Colonic mucosa (tissue), 4 donors: ENCODE data around the gene NOD1. TPM values are rescaled to one million over a fixed set of nuclear protein-coding genes. Genes with fewer than 3 reads are reported as not detected.
"Not testable (repeated sequence)": the region's sequence is repeated elsewhere in the genome, so short reads cannot be mapped to it uniquely, and the experiment has no call there.

ENCODE experiments used
- DNase-seq: peaks from one replicate; pipeline ENCODE4 v3.0.0-alpha.2; 2020
- H3K27ac ChIP-seq: fragments of 200-600 bp; one replicate; pipeline ENCODE4 v1.8.0; 2021
- H3K27me3 ChIP-seq: fragments of 200-600 bp; one replicate; pipeline ENCODE4 v1.8.0; 2021
- H3K36me3 ChIP-seq: fragments of 200-600 bp; one replicate; pipeline ENCODE4 v1.8.0; 2021
- H3K4me1 ChIP-seq: fragments of 200-600 bp; one replicate; pipeline ENCODE4 v1.8.0; 2021; ENCODE audit warnings: mild to moderate bottlenecking
- H3K4me3 ChIP-seq: fragments of 200-600 bp; one replicate; pipeline ENCODE4 v1.8.0; 2021
- H3K9ac ChIP-seq, 2 donors: one replicate each; pipeline ENCODE4 v1.7.0; 2013; ENCODE audit warnings: control low read depth in 2 of 2, low read depth in 2 of 2, low read length in 2 of 2
- H3K9me3 ChIP-seq: fragments of 200-600 bp; one replicate; pipeline ENCODE4 v1.8.0; 2021
- intact Hi-C: fragments of 100-400 bp; cut with DNase I; formaldehyde crosslinking; loops from one replicate; pipeline ENCODE4 v1.14.1; 2022
- total RNA-seq, 2 donors: library from RNA; stranded (reverse); fragmentation: NEBNext Ultra II Directional in 1 of 2; extraction: Animal tissue kit (Norgen Biotek cat#: 25700) in 1 of 2; gene quantifications; one replicate each; pipeline ENCODE4 v1.2.1, GENCODE V29; 2021
- TF ChIP-seq, protein P1 (sequence below): fragments of 200-600 bp; IDR thresholded peaks from one replicate; pipeline ENCODE4 v1.8.0; 2022; ENCODE audit warnings: antibody characterized with exemption, mild to moderate bottlenecking
- donor health status: healthy.
- donor health status: DM: no; HTN: no; CAD: no.
- donor health status: DM: no; HTN: no; CAD: no.

The NOD1 gene
- total RNA-seq, 2 donors from 2014 or later, result 9.5 to 14.0 TPM

DNA sequence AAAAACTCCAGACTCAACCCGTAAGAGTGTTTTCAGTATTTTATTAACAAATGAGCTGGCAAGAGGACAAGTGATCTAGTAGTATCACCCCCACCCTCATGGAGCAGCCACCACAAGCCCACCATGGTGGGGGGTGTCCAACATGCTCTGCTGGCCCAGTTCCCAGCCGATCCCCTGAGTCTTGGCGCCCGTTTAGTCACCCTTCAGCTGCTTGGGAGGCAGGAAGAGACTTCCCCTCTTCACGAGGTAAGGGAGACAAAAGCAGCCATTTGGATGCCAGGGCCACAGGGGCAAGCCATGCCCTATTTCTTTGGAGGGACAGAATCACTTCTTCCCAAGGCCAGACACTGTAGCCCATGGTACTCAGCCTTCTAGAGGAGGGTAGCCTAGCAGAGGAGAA is 54.1 kb downstream of the NOD1 start:
- intact Hi-C loops, result no loop called here
- TF ChIP-seq, protein P1, sequence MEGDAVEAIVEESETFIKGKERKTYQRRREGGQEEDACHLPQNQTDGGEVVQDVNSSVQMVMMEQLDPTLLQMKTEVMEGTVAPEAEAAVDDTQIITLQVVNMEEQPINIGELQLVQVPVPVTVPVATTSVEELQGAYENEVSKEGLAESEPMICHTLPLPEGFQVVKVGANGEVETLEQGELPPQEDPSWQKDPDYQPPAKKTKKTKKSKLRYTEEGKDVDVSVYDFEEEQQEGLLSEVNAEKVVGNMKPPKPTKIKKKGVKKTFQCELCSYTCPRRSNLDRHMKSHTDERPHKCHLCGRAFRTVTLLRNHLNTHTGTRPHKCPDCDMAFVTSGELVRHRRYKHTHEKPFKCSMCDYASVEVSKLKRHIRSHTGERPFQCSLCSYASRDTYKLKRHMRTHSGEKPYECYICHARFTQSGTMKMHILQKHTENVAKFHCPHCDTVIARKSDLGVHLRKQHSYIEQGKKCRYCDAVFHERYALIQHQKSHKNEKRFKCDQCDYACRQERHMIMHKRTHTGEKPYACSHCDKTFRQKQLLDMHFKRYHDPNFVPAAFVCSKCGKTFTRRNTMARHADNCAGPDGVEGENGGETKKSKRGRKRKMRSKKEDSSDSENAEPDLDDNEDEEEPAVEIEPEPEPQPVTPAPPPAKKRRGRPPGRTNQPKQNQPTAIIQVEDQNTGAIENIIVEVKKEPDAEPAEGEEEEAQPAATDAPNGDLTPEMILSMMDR, result no peak
- DNase-seq, result no peak
- Histone ChIP-seq H3K9ac (no peak overlapping the region), H3K27me3 (no peaks in the 10 kb centered on the region), H3K9me3 (no peaks in the 10 kb centered on the region), H3K4me3 (no peak overlapping the region), H3K27ac (no peak overlapping the region), H3K4me1 (peaks cover 7% of the 10 kb centered on the region), H3K36me3 (peaks cover 4% of the 10 kb centered on the region)

DNA sequence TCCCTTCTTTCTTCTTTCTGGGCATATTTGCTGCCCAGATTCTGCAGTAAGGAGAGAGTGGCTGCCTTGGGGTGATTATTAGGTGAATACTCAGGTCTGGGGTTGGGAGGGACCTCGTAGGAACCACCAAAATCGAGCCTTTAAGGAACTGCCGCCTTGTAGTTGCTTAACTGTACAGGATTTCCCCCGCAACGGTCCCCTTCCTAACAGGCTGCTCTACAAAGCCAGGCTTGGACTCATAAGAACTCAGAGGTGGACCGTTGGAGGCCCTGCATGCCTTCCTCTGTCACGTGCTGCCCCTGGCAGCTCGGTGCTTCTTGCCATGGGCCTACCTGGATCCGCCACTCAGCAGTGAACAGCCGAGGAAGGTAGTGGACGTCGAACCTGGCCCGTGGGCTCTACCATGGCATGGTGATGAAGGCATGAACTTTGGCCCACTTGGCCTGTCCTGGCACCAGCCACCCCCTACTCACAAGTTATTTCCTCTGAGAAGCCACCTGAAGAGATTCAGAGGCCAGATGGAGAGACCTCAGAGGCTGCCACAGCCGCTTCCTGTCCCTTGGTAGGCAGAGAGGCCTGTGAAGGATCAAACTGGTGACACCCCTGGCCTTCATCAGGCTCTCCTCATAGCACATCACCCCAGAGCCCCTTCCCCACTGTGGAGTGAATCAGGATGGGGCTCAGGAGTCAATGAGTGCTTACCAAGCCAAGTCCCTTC is 54.6 kb downstream of the NOD1 start:
- Histone ChIP-seq H3K36me3 (peaks cover 4% of the 10 kb centered on the region), H3K9ac (no peak overlapping the region)

DNA sequence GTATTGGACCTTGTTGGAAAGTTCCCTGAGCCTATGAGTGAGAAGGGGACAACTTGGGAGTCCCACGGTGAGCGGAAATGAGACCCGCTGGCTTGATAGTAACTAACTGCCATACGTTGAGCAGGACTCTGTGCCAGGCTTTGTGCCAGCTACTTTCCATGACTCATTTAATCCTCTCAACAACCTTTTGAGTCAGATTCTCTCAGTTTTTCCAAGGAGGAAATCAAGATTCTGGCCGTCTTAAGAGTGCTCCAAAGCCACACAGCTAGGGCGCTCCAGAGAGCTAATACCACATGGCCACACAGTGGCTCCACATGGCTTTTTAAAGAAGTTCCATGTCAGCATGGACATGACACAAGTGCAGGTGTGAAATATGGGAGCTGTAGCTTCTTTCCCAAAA is 55.7 kb downstream of the NOD1 start:
- Histone ChIP-seq H3K9ac (no peak overlapping the region), H3K27me3 (no peaks in the 10 kb centered on the region), H3K27ac (no peak overlapping the region), H3K4me3 (no peak overlapping the region), H3K36me3 (peaks cover 4% of the 10 kb centered on the region), H3K9me3 (no peaks in the 10 kb centered on the region), H3K4me1 (no peaks in the 10 kb centered on the region)
- DNase-seq, result no peak
- TF ChIP-seq, protein P1, result no peak
- intact Hi-C loops, result no loop called here

More for the DNA sequence above, 54.6 kb downstream of the NOD1 start:
- Histone ChIP-seq H3K27me3 (no peaks in the 10 kb centered on the region), H3K9me3 (no peaks in the 10 kb centered on the region), H3K27ac (no peak overlapping the region), H3K4me1 (peaks cover 2% of the 10 kb centered on the region), H3K4me3 (no peak overlapping the region)
- DNase-seq, result no peak
- TF ChIP-seq, protein P1, result no peak
- intact Hi-C loops, result no loop called here

DNA sequence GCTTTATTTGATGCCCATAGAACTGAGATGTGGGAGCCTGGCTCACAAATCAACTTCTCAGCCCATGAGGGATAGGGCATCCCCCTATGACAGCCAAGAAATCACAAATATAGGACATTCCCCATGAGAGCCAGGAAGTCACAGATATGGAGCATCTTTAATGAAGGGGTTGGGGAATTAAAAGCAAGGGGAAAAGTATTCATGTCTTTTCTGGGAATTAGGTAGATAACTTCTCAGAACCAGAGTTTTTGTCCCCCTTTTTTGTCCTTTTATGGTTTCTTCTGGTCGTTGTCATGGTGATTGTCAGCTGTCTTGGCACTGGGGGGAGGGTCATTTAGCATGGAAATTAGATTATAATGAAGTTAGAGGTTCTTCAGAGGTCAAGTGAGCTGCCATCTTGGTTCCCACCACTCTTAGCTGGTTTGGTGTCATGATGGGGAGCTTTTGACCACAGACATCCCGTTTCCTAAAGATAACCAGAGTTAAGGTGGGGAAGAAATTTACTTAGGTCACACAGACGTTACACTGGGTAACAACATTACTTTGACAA is 56.9 kb downstream of the NOD1 start:
- TF ChIP-seq, protein P1, result no peak
- H3K9me3 ChIP-seq, result no peaks in the 10 kb centered on the region
- H3K4me1 ChIP-seq, result no peaks in the 10 kb centered on the region
- peaks cover 4% of the 10 kb centered on the region for H3K36me3 ChIP-seq
- H3K27ac ChIP-seq, result no peak overlapping the region
- H3K9ac ChIP-seq, result no peak overlapping the region
- intact Hi-C loops, result no loop called here
- H3K27me3 ChIP-seq, result no peaks in the 10 kb centered on the region
- no peak overlapping the region for H3K4me3 ChIP-seq
- DNase-seq, result no peak

DNA sequence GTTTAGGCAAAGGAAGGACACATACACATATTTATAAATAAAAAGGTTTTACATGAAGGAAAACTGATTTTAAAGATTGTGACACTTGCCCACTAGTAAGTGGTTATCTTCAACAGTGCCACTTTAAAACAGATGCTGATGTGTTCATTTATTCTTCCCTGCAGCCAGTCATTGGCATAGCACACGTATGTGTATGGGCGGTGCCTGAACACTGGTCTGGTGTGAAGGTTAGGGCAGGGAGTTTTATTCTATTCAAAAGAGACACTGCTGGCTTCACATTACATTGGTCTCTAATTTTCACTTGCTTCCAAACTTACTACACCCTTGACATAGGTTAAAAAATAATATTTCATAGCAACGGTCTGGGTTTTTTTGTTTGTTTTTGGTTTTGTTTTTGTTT is 57.9 kb downstream of the NOD1 start:
- Histone ChIP-seq H3K27me3 (no peaks in the 10 kb centered on the region), H3K27ac (no peak overlapping the region), H3K4me3 (no peak overlapping the region), H3K9me3 (no peaks in the 10 kb centered on the region), H3K9ac (no peak overlapping the region), H3K36me3 (peaks cover 4% of the 10 kb centered on the region), H3K4me1 (no peaks in the 10 kb centered on the region)
- TF ChIP-seq, protein P1, result no peak
- no peak for DNase-seq
- intact Hi-C loops, result no loop called here

DNA sequence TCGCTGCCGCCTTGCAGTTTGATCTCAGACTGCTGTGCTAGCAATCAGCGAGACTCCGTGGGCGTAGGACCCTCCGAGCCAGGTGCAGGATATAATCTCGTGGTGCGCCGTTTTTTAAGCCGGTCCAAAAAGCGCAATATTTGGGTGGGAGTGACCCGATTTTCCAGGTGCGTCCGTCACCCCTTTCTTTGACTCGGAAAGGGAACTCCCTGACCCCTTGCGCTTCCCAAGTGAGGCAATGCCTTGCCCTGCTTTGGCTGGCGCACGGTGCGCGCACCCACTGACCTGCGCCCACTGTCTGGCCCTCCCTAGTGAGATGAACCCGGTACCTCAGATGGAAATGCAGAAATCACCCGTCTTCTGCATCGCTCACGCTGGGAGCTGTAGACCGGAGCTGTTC is 58.5 kb downstream of the NOD1 start:
- DNase-seq, intact Hi-C loops, H3K36me3 ChIP-seq, H3K9me3 ChIP-seq, H3K27ac ChIP-seq, H3K9ac ChIP-seq, H3K4me3 ChIP-seq, H3K4me1 ChIP-seq, H3K27me3 ChIP-seq: not testable (repeated sequence)
